Urinary bladder (tissue), 4 donors: ENCODE data around the gene RARA. TPM values are rescaled to one million over a fixed set of nuclear protein-coding genes. Genes with fewer than 3 reads are reported as not detected.

Experiments
- DNase-seq: peaks from one replicate; pipeline ENCODE4 v3.0.0-alpha.2; 2015; ENCODE audit errors: extremely low spot score
- H3K27ac ChIP-seq: one replicate; pipeline ENCODE4 v1.5.1; 2013; ENCODE audit warnings: low read depth, mild to moderate bottlenecking, moderate library complexity
- H3K36me3 ChIP-seq: one replicate; pipeline ENCODE4 v1.6.1; 2013; ENCODE audit warnings: mild to moderate bottlenecking, moderate library complexity; ENCODE audit not compliant: insufficient read depth
- H3K4me1 ChIP-seq: one replicate; pipeline ENCODE4 v1.6.1; 2013; ENCODE audit warnings: mild to moderate bottlenecking, moderate library complexity; ENCODE audit not compliant: insufficient read depth
- H3K4me3 ChIP-seq: one replicate; pipeline ENCODE4 v1.5.1; 2013; ENCODE audit warnings: low read depth, low read length
- WGBS: extraction: QIAGEN DNeasy Blood & Tissue Kit; methylation state at CpG from one replicate; pipeline ENCODE4 v1.1.7; 2013; 5-methylcytosine and 5-hydroxymethylcytosine counted together
- polyA plus RNA-seq: library from polyadenylated mRNA; stranded (reverse); fragments of 200-250 nt; gene quantifications from one replicate; pipeline ENCODE4 v1.2.3, GENCODE V29; 2013
- total RNA-seq: library from RNA; depleted of rRNA; stranded (reverse); fragments of >200 nt; gene quantifications from one replicate; pipeline ENCODE4 v1.2.3, GENCODE V29; 2014
- donor health status: healthy with polysubstance abuse.
- donor health status: healthy.

The RARA gene
- total and polyA plus RNA-seq, 2 donors = 10.6 to 47.6 TPM

DNA sequence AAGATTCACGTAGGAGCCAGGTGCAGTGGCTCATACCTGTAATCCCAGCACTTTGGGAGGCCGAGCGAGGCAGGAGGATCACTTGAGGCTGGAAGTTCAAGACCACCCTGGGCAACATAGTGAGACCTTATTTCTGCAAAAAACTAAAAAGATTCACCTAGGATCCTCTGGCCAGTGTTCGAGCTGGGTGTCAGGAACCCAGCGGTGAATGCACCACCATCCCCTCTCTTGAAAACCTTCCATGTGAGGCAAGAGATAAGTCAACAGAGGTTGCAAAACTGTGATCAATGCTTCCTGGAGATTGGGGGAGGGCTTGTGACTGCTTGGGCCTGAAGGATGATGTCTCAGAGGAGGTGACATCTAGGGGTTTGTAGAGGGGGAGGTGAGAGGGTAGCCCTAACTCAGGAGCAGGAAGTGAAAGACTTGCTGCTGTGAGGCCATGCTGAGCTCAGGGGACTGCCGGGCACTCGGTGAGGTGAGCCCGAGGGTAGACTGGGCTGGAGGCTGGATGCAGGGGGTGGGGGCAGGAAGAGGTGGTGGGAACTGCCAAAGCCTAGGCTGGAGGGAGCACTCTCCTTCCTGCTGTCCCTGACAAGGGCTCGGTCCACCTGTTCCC, 43.9 kb downstream of the RARA start:
- Histone ChIP-seq H3K4me1 (no peaks in the 10 kb centered on the region), H3K27ac (no peak overlapping the region)

DNA sequence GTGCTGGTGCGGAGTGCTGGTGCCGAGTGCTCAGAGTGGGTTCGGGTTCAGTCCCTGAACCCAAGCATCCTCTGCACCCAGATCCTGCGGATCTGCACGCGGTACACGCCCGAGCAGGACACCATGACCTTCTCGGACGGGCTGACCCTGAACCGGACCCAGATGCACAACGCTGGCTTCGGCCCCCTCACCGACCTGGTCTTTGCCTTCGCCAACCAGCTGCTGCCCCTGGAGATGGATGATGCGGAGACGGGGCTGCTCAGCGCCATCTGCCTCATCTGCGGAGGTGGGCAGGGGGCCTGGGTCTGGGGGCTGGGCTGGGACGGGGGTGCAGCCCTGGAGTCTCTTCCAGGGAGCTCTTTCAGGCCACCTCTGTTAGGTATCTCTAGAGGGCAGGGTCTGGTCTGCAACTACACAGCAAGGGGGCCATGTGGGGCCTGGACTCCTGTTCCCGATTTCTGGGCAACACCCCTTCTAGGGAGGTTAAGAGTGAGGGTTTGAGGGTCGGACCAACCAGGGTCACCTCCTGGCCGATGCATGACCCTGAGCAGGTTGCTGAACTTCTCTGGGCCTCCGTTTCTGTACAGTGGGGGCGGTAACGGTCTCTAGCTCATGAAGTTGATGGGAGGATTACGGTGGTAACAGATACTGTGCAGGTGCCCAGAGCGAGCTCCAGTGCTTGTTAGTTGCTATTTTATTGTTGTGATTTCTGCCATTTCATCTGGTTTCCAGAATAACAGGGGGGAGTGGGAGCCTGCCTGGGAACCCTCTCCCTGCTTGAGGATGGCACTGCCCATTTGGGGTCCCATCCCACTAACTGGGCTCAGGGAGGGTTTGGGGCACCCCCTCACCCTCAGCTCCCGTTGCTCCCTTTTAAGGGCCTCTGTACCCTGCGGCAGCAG, 45.5 kb downstream of the RARA start:
- no peak for DNase-seq
- H3K36me3 ChIP-seq = peaks cover 2% of the 10 kb centered on the region
- no peaks in the 10 kb centered on the region for H3K4me1 ChIP-seq
- H3K4me3 ChIP-seq = no peak overlapping the region
- no peak overlapping the region for H3K27ac ChIP-seq
- WGBS = 76% methylated on average over 30 of the region's 30 CpGs

More for the DNA sequence above, 43.9 kb downstream of the RARA start:
- WGBS = 83% methylated on average over 9 of the region's 9 CpGs
- no peak for DNase-seq
- peaks cover 2% of the 10 kb centered on the region for H3K36me3 ChIP-seq
- no peak overlapping the region for H3K4me3 ChIP-seq

DNA sequence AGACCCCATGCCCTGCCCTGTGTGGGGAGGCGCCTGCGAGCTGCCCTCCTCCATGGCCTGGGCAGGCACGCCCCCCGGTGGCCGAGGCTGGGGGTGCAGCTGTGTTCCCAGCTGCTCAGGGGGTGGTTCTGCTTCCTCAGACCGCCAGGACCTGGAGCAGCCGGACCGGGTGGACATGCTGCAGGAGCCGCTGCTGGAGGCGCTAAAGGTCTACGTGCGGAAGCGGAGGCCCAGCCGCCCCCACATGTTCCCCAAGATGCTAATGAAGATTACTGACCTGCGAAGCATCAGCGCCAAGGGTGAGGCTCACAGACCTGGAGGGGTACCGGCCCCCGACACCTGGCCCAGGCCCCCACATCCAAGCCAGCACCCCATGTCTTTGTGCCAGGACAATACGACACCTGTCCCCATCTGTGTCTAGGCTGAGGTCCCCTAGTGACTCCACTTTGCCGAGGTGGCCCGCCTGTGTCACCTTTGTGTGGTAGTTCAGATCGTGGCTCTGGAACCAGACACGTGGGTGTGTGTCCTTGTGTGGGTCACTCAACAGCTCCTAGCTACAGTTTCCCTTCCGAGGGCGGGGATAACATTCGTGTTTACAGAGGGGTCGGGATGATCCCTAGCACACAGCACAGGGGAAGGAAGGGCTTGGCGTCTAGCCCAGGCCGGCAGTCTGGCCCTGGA, 46.3 kb downstream of the RARA start:
- H3K4me1 ChIP-seq = no peaks in the 10 kb centered on the region
- no peak overlapping the region for H3K27ac ChIP-seq
- H3K4me3 ChIP-seq = no peak overlapping the region
- H3K36me3 ChIP-seq = peaks cover 2% of the 10 kb centered on the region
- WGBS = 43% methylated on average over 29 of the region's 29 CpGs
- DNase-seq = no peak

DNA sequence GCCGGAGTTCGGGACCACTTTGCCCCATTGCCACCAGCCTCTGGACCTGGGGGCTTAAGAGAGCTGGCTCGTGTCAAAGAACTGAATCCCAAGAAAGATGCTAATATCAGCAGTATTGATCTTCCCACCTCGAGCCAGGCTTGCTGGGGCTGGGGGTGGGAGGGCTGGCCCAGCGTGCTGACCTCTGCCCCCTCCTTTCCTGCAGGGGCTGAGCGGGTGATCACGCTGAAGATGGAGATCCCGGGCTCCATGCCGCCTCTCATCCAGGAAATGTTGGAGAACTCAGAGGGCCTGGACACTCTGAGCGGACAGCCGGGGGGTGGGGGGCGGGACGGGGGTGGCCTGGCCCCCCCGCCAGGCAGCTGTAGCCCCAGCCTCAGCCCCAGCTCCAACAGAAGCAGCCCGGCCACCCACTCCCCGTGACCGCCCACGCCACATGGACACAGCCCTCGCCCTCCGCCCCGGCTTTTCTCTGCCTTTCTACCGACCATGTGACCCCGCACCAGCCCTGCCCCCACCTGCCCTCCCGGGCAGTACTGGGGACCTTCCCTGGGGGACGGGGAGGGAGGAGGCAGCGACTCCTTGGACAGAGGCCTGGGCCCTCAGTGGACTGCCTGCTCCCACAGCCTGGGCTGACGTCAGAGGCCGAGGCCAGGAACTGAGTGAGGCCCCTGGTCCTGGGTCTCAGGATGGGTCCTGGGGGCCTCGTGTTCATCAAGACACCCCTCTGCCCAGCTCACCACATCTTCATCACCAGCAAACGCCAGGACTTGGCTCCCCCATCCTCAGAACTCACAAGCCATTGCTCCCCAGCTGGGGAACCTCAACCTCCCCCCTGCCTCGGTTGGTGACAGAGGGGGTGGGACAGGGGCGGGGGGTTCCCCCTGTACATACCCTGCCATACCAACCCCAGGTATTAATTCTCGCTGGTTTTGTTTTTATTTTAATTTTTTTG, 47.1 kb downstream of the RARA start:
- Histone ChIP-seq H3K27ac (no peak overlapping the region), H3K36me3 (peaks cover 2% of the 10 kb centered on the region), H3K4me3 (no peak overlapping the region), H3K4me1 (no peaks in the 10 kb centered on the region)
- no peak for DNase-seq
- WGBS = 65% methylated on average over 33 of the region's 33 CpGs

DNA sequence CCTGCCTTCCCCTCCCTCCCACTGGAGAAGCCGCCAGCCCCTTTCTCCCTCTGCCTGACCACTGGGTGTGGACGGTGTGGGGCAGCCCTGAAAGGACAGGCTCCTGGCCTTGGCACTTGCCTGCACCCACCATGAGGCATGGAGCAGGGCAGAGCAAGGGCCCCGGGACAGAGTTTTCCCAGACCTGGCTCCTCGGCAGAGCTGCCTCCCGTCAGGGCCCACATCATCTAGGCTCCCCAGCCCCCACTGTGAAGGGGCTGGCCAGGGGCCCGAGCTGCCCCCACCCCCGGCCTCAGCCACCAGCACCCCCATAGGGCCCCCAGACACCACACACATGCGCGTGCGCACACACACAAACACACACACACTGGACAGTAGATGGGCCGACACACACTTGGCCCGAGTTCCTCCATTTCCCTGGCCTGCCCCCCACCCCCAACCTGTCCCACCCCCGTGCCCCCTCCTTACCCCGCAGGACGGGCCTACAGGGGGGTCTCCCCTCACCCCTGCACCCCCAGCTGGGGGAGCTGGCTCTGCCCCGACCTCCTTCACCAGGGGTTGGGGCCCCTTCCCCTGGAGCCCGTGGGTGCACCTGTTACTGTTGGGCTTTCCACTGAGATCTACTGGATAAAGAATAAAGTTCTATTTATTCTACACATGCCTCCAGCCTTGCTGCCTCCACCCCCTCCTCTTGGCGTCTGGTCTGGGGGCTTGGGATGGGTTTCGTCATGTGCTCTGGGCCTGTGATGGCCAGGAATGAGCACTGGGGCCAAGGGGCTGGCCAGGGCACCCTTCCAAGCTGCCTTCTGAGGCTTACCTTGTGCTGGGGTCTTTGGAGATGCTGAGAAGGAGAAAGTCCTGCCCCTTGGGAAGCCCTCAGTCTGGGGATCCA, 48.3 kb downstream of the RARA start:
- Histone ChIP-seq H3K4me3 (no peak overlapping the region), H3K36me3 (peaks cover 2% of the 10 kb centered on the region), H3K27ac (no peak overlapping the region), H3K4me1 (no peaks in the 10 kb centered on the region)
- 58% methylated on average over 19 of the region's 19 CpGs for WGBS
- DNase-seq = no peak

DNA sequence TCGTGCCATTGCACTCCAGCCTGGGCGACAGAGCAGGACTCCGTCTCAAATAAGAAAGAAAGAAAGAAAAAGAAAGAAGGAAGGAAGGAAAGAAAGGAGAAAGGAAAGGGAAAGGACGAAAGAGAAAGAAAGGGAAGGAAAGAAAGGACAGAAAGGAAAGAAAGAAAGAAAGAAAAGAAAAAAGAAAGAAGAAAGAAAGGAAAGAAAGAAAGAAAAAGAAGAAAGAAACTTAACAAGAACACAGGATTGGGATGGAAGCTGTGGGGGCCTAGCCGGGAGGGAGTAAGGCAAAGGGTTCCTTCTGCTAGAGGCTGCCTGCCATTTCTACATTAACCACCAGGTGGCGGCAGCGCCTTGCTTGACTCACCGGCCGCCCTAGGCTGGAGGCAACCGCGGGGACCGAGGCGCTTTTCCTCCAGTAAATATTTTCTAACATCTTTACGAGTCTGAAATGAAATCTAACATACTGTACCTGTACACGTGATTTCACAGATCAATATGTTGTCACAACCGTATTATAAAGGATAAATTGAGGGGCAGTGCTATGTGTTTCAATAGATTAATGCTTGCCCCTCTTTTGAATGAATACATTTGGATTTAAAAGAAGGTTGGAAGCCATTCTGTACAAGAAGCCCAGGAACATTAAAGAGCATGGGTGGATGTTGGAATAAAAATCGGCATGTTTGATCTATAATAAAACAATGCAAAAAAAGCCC, 49.5 kb downstream of the RARA start:
- no peak overlapping the region for H3K27ac ChIP-seq
- 12% methylated on average over 17 of the region's 17 CpGs for WGBS
- H3K4me1 ChIP-seq = peaks cover 2% of the 10 kb centered on the region
- no peaks in the 10 kb centered on the region for H3K36me3 ChIP-seq
- no peak overlapping the region for H3K4me3 ChIP-seq
- no peak for DNase-seq

DNA sequence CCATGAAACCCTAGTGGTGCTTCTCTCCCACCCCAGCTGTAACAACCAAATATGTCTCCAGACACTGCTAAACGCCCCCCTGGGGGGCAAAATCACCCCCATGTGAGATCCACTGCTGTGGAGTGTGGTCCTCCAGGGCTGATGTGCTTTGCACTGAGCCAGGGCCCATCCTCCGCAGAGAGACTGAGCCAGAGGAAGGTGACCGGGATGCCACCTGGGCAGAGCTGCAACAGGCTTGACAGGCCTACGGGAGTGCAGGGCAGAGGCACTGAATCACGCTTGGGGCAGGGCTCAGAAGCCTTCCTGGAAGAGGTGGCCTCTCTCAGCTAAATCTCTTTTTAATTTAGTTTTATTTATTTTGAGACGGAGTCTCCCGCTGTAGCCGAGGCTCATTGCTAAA, 51.1 kb downstream of the RARA start:
- peaks cover 2% of the 10 kb centered on the region for H3K4me1 ChIP-seq
- no peaks in the 10 kb centered on the region for H3K36me3 ChIP-seq
- H3K4me3 ChIP-seq = no peak overlapping the region
- H3K27ac ChIP-seq = no peak overlapping the region
- WGBS = 90% methylated on average over 8 of the region's 8 CpGs
- DNase-seq = no peak

DNA sequence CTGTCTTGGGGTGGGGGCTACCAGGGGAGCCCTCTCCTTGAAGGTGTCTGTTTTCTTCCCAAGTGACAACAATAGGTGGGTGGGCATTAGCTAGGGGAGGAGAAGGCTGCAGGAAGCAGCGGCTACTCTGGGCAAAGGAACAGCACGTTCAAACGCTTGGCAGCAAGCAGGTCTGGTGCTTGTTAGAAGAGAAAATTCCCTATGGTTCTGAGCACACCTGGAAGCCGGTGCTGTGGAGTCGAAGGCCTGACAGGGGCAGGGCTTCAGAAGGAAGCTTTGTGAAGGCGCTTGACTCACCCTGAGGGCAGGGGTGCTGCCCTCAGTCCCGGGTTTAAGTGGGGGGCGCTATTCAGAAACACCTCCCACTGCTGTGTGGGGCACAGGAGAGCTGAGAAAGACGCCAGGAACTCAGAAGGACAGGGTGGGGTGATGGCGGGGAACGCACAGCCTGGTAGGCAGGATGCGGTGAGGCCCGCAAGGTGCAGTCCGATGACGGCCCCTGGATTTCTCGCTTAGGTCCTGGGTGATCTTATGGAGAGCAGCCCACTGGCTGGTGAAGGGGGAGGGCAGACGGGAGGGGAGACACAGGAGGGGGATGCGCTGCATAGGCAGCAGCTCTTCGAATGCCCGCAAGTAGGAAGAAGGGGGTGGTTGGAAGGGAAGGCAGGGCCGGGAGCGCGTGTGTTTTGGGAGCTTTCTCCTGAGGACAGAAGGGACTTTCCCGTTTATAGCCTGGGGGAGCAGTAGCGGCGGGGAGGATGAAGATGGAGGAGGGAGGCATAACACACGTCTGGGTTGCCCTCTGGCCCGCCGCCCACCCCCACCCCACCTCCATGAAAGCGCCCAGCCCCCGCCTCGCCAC, 52.3 kb downstream of the RARA start:
- WGBS = 73% methylated on average over 32 of the region's 32 CpGs
- Histone ChIP-seq H3K4me3 (no peak overlapping the region), H3K27ac (no peak overlapping the region), H3K36me3 (no peaks in the 10 kb centered on the region), H3K4me1 (peaks cover 2% of the 10 kb centered on the region)
- no peak for DNase-seq

DNA sequence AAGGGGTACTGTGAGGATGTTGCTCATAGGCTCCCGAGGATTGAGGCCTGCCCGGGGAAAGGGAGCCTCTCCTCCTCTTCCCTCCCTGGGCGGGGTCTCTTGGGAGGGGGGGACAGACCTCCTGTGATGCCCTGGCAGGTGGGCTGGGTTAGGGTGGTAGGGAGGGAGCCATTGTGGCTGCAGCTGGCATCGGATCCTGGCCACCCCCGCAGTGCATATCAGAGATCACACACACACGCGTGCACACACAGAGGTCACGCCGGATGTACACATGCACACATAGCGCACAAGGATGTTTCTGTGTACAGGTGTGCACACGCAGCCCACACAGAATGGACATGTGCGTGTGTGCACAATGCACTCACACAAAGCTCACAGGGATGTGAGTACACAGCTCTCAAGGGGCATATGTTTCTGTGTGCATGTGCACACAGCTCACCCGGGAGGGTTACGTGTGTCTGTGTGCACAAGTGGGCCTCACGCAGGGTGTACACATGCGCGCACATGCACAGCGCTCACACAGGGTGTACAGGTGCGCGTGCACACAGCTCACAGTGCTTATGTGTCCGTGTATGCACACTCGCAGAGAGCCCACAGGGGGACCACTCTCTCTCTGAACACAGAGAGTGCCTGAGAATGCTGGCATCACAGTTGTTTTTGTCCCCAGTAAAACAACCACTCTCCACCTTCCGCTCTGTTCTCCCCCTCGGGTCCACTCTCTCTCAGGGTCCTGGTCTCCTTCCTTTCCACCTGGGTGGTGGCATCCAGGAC, 53.1 kb downstream of the RARA start:
- H3K4me1 ChIP-seq = peaks cover 2% of the 10 kb centered on the region
- no peak for DNase-seq
- WGBS = 73% methylated on average over 24 of the region's 24 CpGs
- H3K36me3 ChIP-seq = no peaks in the 10 kb centered on the region
- H3K4me3 ChIP-seq = peak overlapping the region; percentile 53
- no peak overlapping the region for H3K27ac ChIP-seq

DNA sequence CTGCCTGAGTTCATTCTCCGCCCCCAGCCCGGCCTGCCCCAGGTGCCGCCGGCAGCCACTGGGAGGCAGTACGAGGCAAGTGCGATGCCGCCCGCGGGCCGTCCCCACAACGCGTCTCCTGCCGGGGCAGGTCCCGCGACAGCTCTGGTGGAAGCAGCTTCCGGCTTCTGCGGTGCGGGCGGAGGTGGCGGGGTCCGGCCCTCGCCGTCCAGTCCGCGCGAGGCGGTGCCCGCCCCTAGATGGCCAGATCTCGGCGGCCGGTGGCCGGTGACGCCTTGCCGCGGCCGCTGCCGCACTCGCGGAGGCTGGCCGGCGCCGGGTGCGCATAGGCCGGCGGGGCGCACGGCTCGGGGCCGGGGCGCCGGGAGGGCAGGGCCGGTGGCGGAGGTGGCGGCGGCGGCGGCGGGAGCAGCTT, 53.7 kb downstream of the RARA start:
- DNase-seq = no peak
- Histone ChIP-seq H3K36me3 (no peaks in the 10 kb centered on the region), H3K4me3 (peak overlapping the region; percentile 53), H3K4me1 (peaks cover 2% of the 10 kb centered on the region), H3K27ac (no peak overlapping the region)
- under 1% methylated on average over 58 of the region's 58 CpGs for WGBS
